IMR-90 (cell line): ENCODE results near the gene KRT72. TPM values are rescaled to one million over a fixed set of nuclear protein-coding genes. Genes with fewer than 3 reads are reported as not detected.

Experiments
- polyA plus RNA-seq, 3 experiments: library from polyadenylated mRNA; depleted of rRNA; stranded (reverse); fragments of >200 nt; gene quantifications; 2 replicates each; pipeline ENCODE4 v1.2.3, GENCODE V29; 2012; ENCODE audit warnings: low replicate concordance in 1 of 3
- total RNA-seq: library from RNA; depleted of rRNA; stranded (reverse); fragments of >200 nt; gene quantifications from 2 replicates; pipeline ENCODE4 v1.2.3, GENCODE V29; 2012; rRNA removed

KRT72 gene
- total and polyA plus RNA-seq, 2 of the 4 experiments (the other 2 are of a cell fraction) = not detected

Other genes starting within 250 kb of the KRT72 start
- not detected in 2 replicates for gene KRT85, start 234.0 kb downstream of the KRT72 start, total RNA-seq
- not detected in 2 replicates for gene KRT85, start 234.0 kb downstream of the KRT72 start, polyA plus RNA-seq (2012; rRNA removed)
- gene KRT84, start 215.8 kb downstream of the KRT72 start, total RNA-seq = not detected in 2 replicates
- not detected in 2 replicates for gene KRT84, start 215.8 kb downstream of the KRT72 start, polyA plus RNA-seq (2012; rRNA removed)
- gene KRT82, start 195.1 kb downstream of the KRT72 start, total RNA-seq = not detected in 2 replicates
- not detected in 2 replicates for gene KRT82, start 195.1 kb downstream of the KRT72 start, polyA plus RNA-seq (2012; rRNA removed)
- gene KRT75, start 167.1 kb downstream of the KRT72 start, total RNA-seq = not detected in 2 replicates
- gene KRT75, start 167.1 kb downstream of the KRT72 start, polyA plus RNA-seq (2012; rRNA removed) = not detected in 2 replicates
- not detected in 2 replicates for gene KRT6B, start 149.3 kb downstream of the KRT72 start, total RNA-seq
- not detected in 2 replicates for gene KRT6B, start 149.3 kb downstream of the KRT72 start, polyA plus RNA-seq (2012; rRNA removed)
- not detected in 2 replicates for gene KRT6C, start 127.7 kb downstream of the KRT72 start, total RNA-seq
- not detected in 2 replicates for gene KRT6C, start 127.7 kb downstream of the KRT72 start, polyA plus RNA-seq (2012; rRNA removed)
- not detected in 2 replicates for gene KRT6A, start 108.2 kb downstream of the KRT72 start, total RNA-seq
- not detected in 2 replicates for gene KRT6A, start 108.2 kb downstream of the KRT72 start, polyA plus RNA-seq (2012; rRNA removed)
- gene KRT5, start 81.1 kb downstream of the KRT72 start, total RNA-seq = not detected in 2 replicates
- gene KRT5, start 81.1 kb downstream of the KRT72 start, polyA plus RNA-seq (2012; rRNA removed) = not detected in 2 replicates
- gene KRT71, start 48.3 kb downstream of the KRT72 start, total RNA-seq = not detected in 2 replicates
- gene KRT71, start 48.3 kb downstream of the KRT72 start, polyA plus RNA-seq (2012; rRNA removed) = not detected in 2 replicates
- gene KRT74, start 27.6 kb downstream of the KRT72 start, total RNA-seq = not detected in 2 replicates
- gene KRT74, start 27.6 kb downstream of the KRT72 start, polyA plus RNA-seq (2012; rRNA removed) = not detected in 2 replicates
- gene KRT73, start 17.1 kb upstream of the KRT72 start, total RNA-seq = not detected in 2 replicates
- not detected in 2 replicates for gene KRT73, start 17.1 kb upstream of the KRT72 start, polyA plus RNA-seq (2012; rRNA removed)
- gene KRT2, start 50.7 kb upstream of the KRT72 start, total RNA-seq = not detected in 2 replicates
- gene KRT2, start 50.7 kb upstream of the KRT72 start, polyA plus RNA-seq (2012; rRNA removed) = not detected in 2 replicates
- gene KRT1, start 78.9 kb upstream of the KRT72 start, total RNA-seq = not detected in 2 replicates
- gene KRT1, start 78.9 kb upstream of the KRT72 start, polyA plus RNA-seq (2012; rRNA removed) = not detected in 2 replicates
- gene KRT77, start 102.1 kb upstream of the KRT72 start, total RNA-seq = not detected in 2 replicates
- not detected in 2 replicates for gene KRT77, start 102.1 kb upstream of the KRT72 start, polyA plus RNA-seq (2012; rRNA removed)
- gene KRT76, start 175.9 kb upstream of the KRT72 start, total RNA-seq = not detected in 2 replicates
- not detected in 2 replicates for gene KRT76, start 175.9 kb upstream of the KRT72 start, polyA plus RNA-seq (2012; rRNA removed)
- gene KRT3, start 194.7 kb upstream of the KRT72 start, total RNA-seq = not detected in 2 replicates
- gene KRT3, start 194.7 kb upstream of the KRT72 start, polyA plus RNA-seq (2012; rRNA removed) = not detected in 2 replicates
- under 0.01 TPM in 1 of 2 replicates, not detected in the other for gene KRT4, start 212.7 kb upstream of the KRT72 start, total RNA-seq
- gene KRT4, start 212.7 kb upstream of the KRT72 start, polyA plus RNA-seq (2012; rRNA removed) = 0.03 and 0.07 TPM in 2 replicates
- under 0.01 TPM in 1 of 2 replicates, not detected in the other for gene KRT79, start 232.8 kb upstream of the KRT72 start, total RNA-seq
- 0.09 and 0.24 TPM in 2 replicates for gene KRT79, start 232.8 kb upstream of the KRT72 start, polyA plus RNA-seq (2012; rRNA removed)
- not detected in 2 replicates for gene KRT78, start 247.5 kb upstream of the KRT72 start, total RNA-seq
- not detected in 2 replicates for gene KRT78, start 247.5 kb upstream of the KRT72 start, polyA plus RNA-seq (2012; rRNA removed)